ENCODE data around the gene HEXB. TPM values are rescaled to one million over a fixed set of nuclear protein-coding genes. Genes with fewer than 3 reads are reported as not detected.

The HEXB gene
- total and polyA plus RNA-seq, 2 of the 13 experiments (the other 11 are each of a cell fraction or from before 2014, with no cell fraction given), result 100 to 104 TPM

- TF ChIP-seq DPF2 (CRISPR knock-in tag; IDR thresholded peaks at IDR 0.05; ENCODE audit: borderline replicate concordance, low read depth), result no peak
- peak; percentile 87; the same call in 1 of the 2 replicates for TF ChIP-seq ZNF225 (CRISPR knock-in tag; IDR thresholded peaks at IDR 0.05)
- peak; percentile 90 for TF ChIP-seq POLR2G (IDR thresholded peaks at IDR 0.05; ENCODE audit: low read depth, low read length)
- TF ChIP-seq ZNF784 (CRISPR knock-in tag; IDR thresholded peaks at IDR 0.05; ENCODE audit: borderline replicate concordance), result peak; percentile 92
- 0 out of 2 replicates have a peak, but pooled peaks have one; percentile 48 for TF ChIP-seq ZBTB7A (CRISPR knock-in tag; IDR thresholded peaks at IDR 0.05)
- 0 out of 4 replicates have a peak, but pooled peaks of 1 of the 2 experiments have one; percentile 33 for TF ChIP-seq NR2F1 (CRISPR knock-in tag; IDR thresholded peaks at IDR 0.05)
- TF ChIP-seq ZSCAN25 (CRISPR knock-in tag; IDR thresholded peaks at IDR 0.05), result peak; percentile 73; the same call in 1 of the 2 replicates
- peak; percentile 77 for TF ChIP-seq GFI1 (CRISPR knock-in tag; IDR thresholded peaks at IDR 0.05; ENCODE audit: borderline replicate concordance)
- TF ChIP-seq SOX5 (CRISPR knock-in tag; IDR thresholded peaks at IDR 0.05; ENCODE audit: borderline replicate concordance), result peak; percentile 47; the same call in 1 of the 2 replicates
- peak; percentile 98 for TF ChIP-seq PHF20 (CRISPR knock-in tag; IDR thresholded peaks at IDR 0.05)
- peak; percentile 76; the same call in 1 of the 2 replicates for TF ChIP-seq POLR2AphosphoS2 (IDR thresholded peaks at IDR 0.05; ENCODE audit: low read depth, low read length)
- TF ChIP-seq THYN1 (CRISPR knock-in tag; IDR thresholded peaks at IDR 0.05; ENCODE audit: borderline replicate concordance, low read depth), result no peak
- TF ChIP-seq, protein P1, sequence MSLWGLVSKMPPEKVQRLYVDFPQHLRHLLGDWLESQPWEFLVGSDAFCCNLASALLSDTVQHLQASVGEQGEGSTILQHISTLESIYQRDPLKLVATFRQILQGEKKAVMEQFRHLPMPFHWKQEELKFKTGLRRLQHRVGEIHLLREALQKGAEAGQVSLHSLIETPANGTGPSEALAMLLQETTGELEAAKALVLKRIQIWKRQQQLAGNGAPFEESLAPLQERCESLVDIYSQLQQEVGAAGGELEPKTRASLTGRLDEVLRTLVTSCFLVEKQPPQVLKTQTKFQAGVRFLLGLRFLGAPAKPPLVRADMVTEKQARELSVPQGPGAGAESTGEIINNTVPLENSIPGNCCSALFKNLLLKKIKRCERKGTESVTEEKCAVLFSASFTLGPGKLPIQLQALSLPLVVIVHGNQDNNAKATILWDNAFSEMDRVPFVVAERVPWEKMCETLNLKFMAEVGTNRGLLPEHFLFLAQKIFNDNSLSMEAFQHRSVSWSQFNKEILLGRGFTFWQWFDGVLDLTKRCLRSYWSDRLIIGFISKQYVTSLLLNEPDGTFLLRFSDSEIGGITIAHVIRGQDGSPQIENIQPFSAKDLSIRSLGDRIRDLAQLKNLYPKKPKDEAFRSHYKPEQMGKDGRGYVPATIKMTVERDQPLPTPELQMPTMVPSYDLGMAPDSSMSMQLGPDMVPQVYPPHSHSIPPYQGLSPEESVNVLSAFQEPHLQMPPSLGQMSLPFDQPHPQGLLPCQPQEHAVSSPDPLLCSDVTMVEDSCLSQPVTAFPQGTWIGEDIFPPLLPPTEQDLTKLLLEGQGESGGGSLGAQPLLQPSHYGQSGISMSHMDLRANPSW (CRISPR knock-in tag; IDR thresholded peaks at IDR 0.05; ENCODE audit: borderline replicate concordance), result peak; percentile 97; the same call in 1 of the 2 replicates
- no peak for TF ChIP-seq FUBP1 (CRISPR knock-in tag; IDR thresholded peaks at IDR 0.05; ENCODE audit: borderline replicate concordance)
- TF ChIP-seq AHR (CRISPR knock-in tag; IDR thresholded peaks at IDR 0.05), result peak; percentile 58; the same call in 1 of the 2 replicates
- TF ChIP-seq THAP7 (CRISPR knock-in tag; IDR thresholded peaks at IDR 0.05), result peak; percentile 93
- no peak for TF ChIP-seq SRSF4 (IDR thresholded peaks at IDR 0.05; ENCODE audit: low read depth, low read length, poor library complexity, severe bottlenecking)
- TF ChIP-seq ZFYVE20 (CRISPR knock-in tag; IDR thresholded peaks at IDR 0.05; ENCODE audit: borderline replicate concordance, low read depth), result no peak
- peak; percentile 99 for TF ChIP-seq GATAD1 (CRISPR knock-in tag; IDR thresholded peaks at IDR 0.05)
- TF ChIP-seq JUND (CRISPR knock-in tag; IDR thresholded peaks at IDR 0.05), result peak; percentile 32; the same call in 1 of the 2 replicates
- peak; percentile 97 for TF ChIP-seq TARDBP (CRISPR knock-in tag; IDR thresholded peaks at IDR 0.05)
- TF ChIP-seq RBM39 (IDR thresholded peaks at IDR 0.05; ENCODE audit: low read depth, low read length, poor library complexity, severe bottlenecking), result peak; percentile 86
Measured at GRCh38 chr5:74766849-74767578, 82.0 kb downstream of the HEXB start, which contains the start of the genes GFM2 and NSA2 (continued).

All from HepG2 (cell line).